Measurements from ENCODE around the gene RIMBP2. TPM values are rescaled to one million over a fixed set of nuclear protein-coding genes. Genes with fewer than 3 reads are reported as not detected.

RIMBP2 gene
- total and polyA plus RNA-seq, 2 donors (not counting 1 experiment from before 2014, with no cell fraction given) = 0.17 TPM; not detected in 1

DNA sequence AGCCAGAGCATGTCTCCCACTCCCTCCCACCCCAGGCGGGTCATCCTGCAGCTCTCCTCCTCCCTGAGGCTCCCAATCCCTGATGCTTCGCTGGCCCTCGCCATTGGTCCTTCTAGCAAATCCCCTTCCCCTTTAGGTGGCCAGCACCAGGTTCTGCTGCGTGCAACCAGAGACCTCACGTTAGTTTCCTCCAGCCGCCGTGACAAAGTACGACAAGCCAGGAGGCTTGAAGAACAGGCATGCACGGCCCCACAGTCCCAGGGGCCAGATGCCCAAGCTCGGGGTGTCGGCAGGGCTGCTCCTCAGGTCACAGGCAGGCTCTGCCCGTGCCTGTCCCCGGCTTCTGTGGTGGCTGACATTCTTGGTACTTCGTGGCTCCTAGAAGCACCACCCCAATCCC is 95.8 kb downstream of the RIMBP2 start:
- TF ChIP-seq, protein P1, sequence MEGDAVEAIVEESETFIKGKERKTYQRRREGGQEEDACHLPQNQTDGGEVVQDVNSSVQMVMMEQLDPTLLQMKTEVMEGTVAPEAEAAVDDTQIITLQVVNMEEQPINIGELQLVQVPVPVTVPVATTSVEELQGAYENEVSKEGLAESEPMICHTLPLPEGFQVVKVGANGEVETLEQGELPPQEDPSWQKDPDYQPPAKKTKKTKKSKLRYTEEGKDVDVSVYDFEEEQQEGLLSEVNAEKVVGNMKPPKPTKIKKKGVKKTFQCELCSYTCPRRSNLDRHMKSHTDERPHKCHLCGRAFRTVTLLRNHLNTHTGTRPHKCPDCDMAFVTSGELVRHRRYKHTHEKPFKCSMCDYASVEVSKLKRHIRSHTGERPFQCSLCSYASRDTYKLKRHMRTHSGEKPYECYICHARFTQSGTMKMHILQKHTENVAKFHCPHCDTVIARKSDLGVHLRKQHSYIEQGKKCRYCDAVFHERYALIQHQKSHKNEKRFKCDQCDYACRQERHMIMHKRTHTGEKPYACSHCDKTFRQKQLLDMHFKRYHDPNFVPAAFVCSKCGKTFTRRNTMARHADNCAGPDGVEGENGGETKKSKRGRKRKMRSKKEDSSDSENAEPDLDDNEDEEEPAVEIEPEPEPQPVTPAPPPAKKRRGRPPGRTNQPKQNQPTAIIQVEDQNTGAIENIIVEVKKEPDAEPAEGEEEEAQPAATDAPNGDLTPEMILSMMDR (conservative IDR thresholded peaks at IDR 0.05 in 1 of 2, IDR thresholded peaks at IDR 0.05 in 1 of 2; ENCODE audit: low read depth in 1 of 2, low read length in 2 of 2) = no peak
- Histone ChIP-seq H3K4me3 (replicated peaks in 1 of 4; ENCODE audit: control extremely low read depth in 1 of 4, insufficient read depth in 1 of 4, low read depth in 3 of 4, low read length in 4 of 4) (no peak overlapping the region), H3K79me2 (ENCODE audit: control insufficient read depth, insufficient read depth, low read length) (no peaks in the 10 kb centered on the region), H3K36me3 (ENCODE audit: control insufficient read depth, insufficient read depth, low read length) (no peaks in the 10 kb centered on the region), H2AFZ (ENCODE audit: low read length) (no peak overlapping the region), H3K4me2 (ENCODE audit: extremely low read depth, insufficient read depth, low read length) (no peak overlapping the region), H3K9me3 (ENCODE audit: control insufficient read depth, insufficient read depth, low read depth, low read length) (no peaks in the 10 kb centered on the region), H3K9ac (ENCODE audit: insufficient read depth, low read length) (no peak overlapping the region), H3K27me3 (ENCODE audit: control insufficient read depth, insufficient read depth, low read length) (no peaks in the 10 kb centered on the region), H3K4me1 (ENCODE audit: control insufficient read depth, extremely low read depth, insufficient read depth, low read length) (no peaks in the 10 kb centered on the region), H3K27ac (ENCODE audit: insufficient read depth, low read length) (no peak overlapping the region), H4K20me1 (ENCODE audit: control insufficient read depth, extremely low read depth, insufficient read depth, low read length) (no peaks in the 10 kb centered on the region)
- no peak for DNase-seq (ENCODE audit: low read depth in 2 of 2)

DNA sequence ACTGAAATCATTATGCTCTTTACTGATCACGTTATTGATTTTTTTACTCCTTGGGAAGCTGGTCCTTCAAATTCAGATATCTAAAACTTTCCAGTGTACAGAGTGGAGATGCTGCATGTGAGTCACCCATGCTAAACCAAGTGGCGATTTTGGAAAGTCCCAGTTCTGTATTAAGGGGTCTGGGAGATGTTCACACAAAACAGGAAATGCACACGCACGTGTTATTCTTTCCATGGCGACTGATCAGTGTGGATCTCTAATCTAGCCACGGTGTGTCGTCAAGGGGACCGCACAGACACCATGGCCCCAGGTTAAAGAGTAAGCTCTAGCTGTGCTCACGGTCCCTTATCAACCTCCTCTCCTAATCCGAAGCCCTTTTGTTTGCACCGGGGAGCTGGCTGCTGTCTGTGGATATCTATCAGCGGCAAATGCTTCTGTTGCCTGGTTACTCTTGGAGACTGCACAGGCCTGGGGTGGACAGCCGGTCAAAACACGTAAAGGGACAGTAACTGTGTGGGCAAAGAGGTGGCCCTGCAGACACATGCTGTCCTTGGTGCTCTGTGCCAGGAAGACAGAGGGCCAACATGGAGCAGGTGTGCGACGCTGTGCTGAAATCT is 96.6 kb downstream of the RIMBP2 start:
- H2AFZ ChIP-seq (ENCODE audit: low read length) = no peak overlapping the region
- no peaks in the 10 kb centered on the region for H3K4me1 ChIP-seq (ENCODE audit: control insufficient read depth, extremely low read depth, insufficient read depth, low read length)
- no peaks in the 10 kb centered on the region for H4K20me1 ChIP-seq (ENCODE audit: control insufficient read depth, extremely low read depth, insufficient read depth, low read length)
- no peaks in the 10 kb centered on the region for H3K36me3 ChIP-seq (ENCODE audit: control insufficient read depth, insufficient read depth, low read length)
- no peak overlapping the region for H3K4me3 ChIP-seq (replicated peaks in 1 of 4; ENCODE audit: control extremely low read depth in 1 of 4, insufficient read depth in 1 of 4, low read depth in 3 of 4, low read length in 4 of 4)
- no peak overlapping the region for H3K27ac ChIP-seq (ENCODE audit: insufficient read depth, low read length)
- no peaks in the 10 kb centered on the region for H3K79me2 ChIP-seq (ENCODE audit: control insufficient read depth, insufficient read depth, low read length)
- H3K27me3 ChIP-seq (ENCODE audit: control insufficient read depth, insufficient read depth, low read length) = no peaks in the 10 kb centered on the region
- DNase-seq (ENCODE audit: low read depth in 2 of 2) = no peak
- no peaks in the 10 kb centered on the region for H3K9me3 ChIP-seq (ENCODE audit: control insufficient read depth, insufficient read depth, low read depth, low read length)
- TF ChIP-seq, protein P1 (conservative IDR thresholded peaks at IDR 0.05 in 1 of 2, IDR thresholded peaks at IDR 0.05 in 1 of 2; ENCODE audit: low read depth in 1 of 2, low read length in 2 of 2) = no peak
- TF ChIP-seq EZH2 (IDR thresholded peaks at IDR 0.05; ENCODE audit: low read length, missing control alignments) = no peak
- H3K9ac ChIP-seq (ENCODE audit: insufficient read depth, low read length) = no peak overlapping the region
- H3K4me2 ChIP-seq (ENCODE audit: extremely low read depth, insufficient read depth, low read length) = no peak overlapping the region

DNA sequence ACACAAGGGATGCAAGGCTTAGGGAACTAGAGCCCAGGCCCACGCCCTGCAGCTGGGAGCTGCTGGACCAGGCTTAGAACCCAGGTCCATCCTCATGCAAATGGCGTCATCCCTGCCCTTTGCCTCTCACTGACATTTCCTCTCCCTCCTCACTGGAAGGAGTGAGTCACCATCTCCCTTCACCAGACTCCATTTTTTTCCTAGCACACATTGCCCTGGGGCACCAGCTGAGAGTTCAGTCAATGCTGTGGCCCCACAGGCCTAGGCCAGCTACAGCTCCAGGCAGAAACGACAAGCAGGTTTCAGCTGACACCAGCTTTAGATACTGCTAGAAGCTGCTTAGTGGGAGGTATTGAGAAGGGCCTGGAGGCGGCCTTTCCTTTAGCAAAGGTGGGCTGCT is 98.9 kb downstream of the RIMBP2 start:
- TF ChIP-seq, protein P1 (conservative IDR thresholded peaks at IDR 0.05 in 1 of 2, IDR thresholded peaks at IDR 0.05 in 1 of 2; ENCODE audit: low read depth in 1 of 2, low read length in 2 of 2) = no peak
- TF ChIP-seq EZH2 (IDR thresholded peaks at IDR 0.05; ENCODE audit: low read length, missing control alignments) = no peak
- DNase-seq (ENCODE audit: low read depth in 2 of 2) = no peak
- no peak overlapping the region for H3K4me3 ChIP-seq (replicated peaks in 1 of 4; ENCODE audit: control extremely low read depth in 1 of 4, insufficient read depth in 1 of 4, low read depth in 3 of 4, low read length in 4 of 4)
- no peak overlapping the region for H3K9ac ChIP-seq (ENCODE audit: insufficient read depth, low read length)
- H3K4me1 ChIP-seq (ENCODE audit: control insufficient read depth, extremely low read depth, insufficient read depth, low read length) = no peaks in the 10 kb centered on the region
- H3K4me2 ChIP-seq (ENCODE audit: extremely low read depth, insufficient read depth, low read length) = no peak overlapping the region
- H4K20me1 ChIP-seq (ENCODE audit: control insufficient read depth, extremely low read depth, insufficient read depth, low read length) = no peaks in the 10 kb centered on the region
- H3K36me3 ChIP-seq (ENCODE audit: control insufficient read depth, insufficient read depth, low read length) = no peaks in the 10 kb centered on the region
- H3K79me2 ChIP-seq (ENCODE audit: control insufficient read depth, insufficient read depth, low read length) = no peaks in the 10 kb centered on the region
- no peak overlapping the region for H3K27ac ChIP-seq (ENCODE audit: insufficient read depth, low read length)
- H3K9me3 ChIP-seq (ENCODE audit: control insufficient read depth, insufficient read depth, low read depth, low read length) = no peaks in the 10 kb centered on the region
- H3K27me3 ChIP-seq (ENCODE audit: control insufficient read depth, insufficient read depth, low read length) = no peaks in the 10 kb centered on the region
- H2AFZ ChIP-seq (ENCODE audit: low read length) = no peak overlapping the region

Measured in fibroblast of lung (primary cell).